Fibroblast of lung (primary cell): Measurements from ENCODE around the gene GDF15. TPM values are rescaled to one million over a fixed set of nuclear protein-coding genes. Genes with fewer than 3 reads are reported as not detected.

ENCODE experiments used
- DNase-seq, 2 donors: peaks; one replicate each; pipeline versions ENCODE4 v3.0.0 to v3.0.0-alpha.2; 2010; ENCODE audit warnings: low read depth in 2 of 2
- H2AFZ ChIP-seq: 2 replicates; pipeline ENCODE4 v1.5.1; 2012; ENCODE audit warnings: low read length, control low read depth, inconsistent platforms
- H3K27ac ChIP-seq: 2 replicates; pipeline ENCODE4 v1.5.1; 2011; ENCODE audit warnings: low read length, control low read depth; ENCODE audit not compliant: insufficient read depth
- H3K27me3 ChIP-seq: 2 replicates; pipeline ENCODE4 v1.5.1; 2011; ENCODE audit warnings: mild to moderate bottlenecking, low read length; ENCODE audit not compliant: control insufficient read depth, insufficient read depth
- H3K36me3 ChIP-seq: 2 replicates; pipeline ENCODE4 v1.5.1; 2011; ENCODE audit warnings: low read length; ENCODE audit not compliant: control insufficient read depth, insufficient read depth
- H3K4me1 ChIP-seq: 2 replicates; pipeline ENCODE4 v1.5.1; 2011; ENCODE audit warnings: low read length; ENCODE audit not compliant: control insufficient read depth, insufficient read depth; ENCODE audit errors: extremely low read depth
- H3K4me2 ChIP-seq: 2 replicates; pipeline ENCODE4 v1.5.1; 2011; ENCODE audit warnings: low read length, control low read depth; ENCODE audit not compliant: insufficient read depth; ENCODE audit errors: extremely low read depth
- H3K4me3 ChIP-seq, 4 experiments: fragments of 200-600 bp in 1 of 4; sonication (generic) in 1 of 4; replicated peaks in 1 of 4; 2 replicates each; pipeline ENCODE4 v1.5.1; 2011 to 2016; ENCODE audit warnings: low read length in 4 of 4, low read depth in 3 of 4, mild to moderate bottlenecking in 3 of 4, control low read depth in 2 of 4, inconsistent platforms in 1 of 4, mixed read lengths in 1 of 4; ENCODE audit not compliant: insufficient read depth in 1 of 4; ENCODE audit errors: control extremely low read depth in 1 of 4
- H3K79me2 ChIP-seq: 2 replicates; pipeline ENCODE4 v1.5.1; 2012; ENCODE audit warnings: mild to moderate bottlenecking, low read length, inconsistent platforms; ENCODE audit not compliant: control insufficient read depth, insufficient read depth
- H3K9ac ChIP-seq: 2 replicates; pipeline ENCODE4 v1.5.1; 2011; ENCODE audit warnings: mild to moderate bottlenecking, low read length, control low read depth; ENCODE audit not compliant: insufficient read depth
- H3K9me3 ChIP-seq: 2 replicates; pipeline ENCODE4 v1.5.1; 2012; ENCODE audit warnings: low read depth, low read length; ENCODE audit not compliant: control insufficient read depth, insufficient read depth
- H4K20me1 ChIP-seq: 2 replicates; pipeline ENCODE4 v1.5.1; 2011; ENCODE audit warnings: low read length; ENCODE audit not compliant: control insufficient read depth, insufficient read depth; ENCODE audit errors: extremely low read depth
- EZH2 ChIP-seq: IDR thresholded peaks from 2 replicates; pipeline ENCODE4 v1.5.1; 2012; ENCODE audit warnings: low read length, control low read depth, mild to moderate bottlenecking; ENCODE audit errors: missing control alignments
- polyA plus RNA-seq, 2 donors: library from polyadenylated mRNA; depleted of rRNA in 1 of 2; stranded (reverse) in 1 of 2; unstranded in 1 of 2; fragments of >200 nt; gene quantifications; 2 replicates each; pipeline ENCODE4 v1.2.1, GENCODE V29; 2011 to 2012; ENCODE audit warnings: missing spikeins in 1 of 2
- total RNA-seq: library from RNA; depleted of rRNA; stranded (reverse); fragments of >200 nt; gene quantifications from 2 replicates; pipeline ENCODE4 v1.2.1, GENCODE V29; 2014
- TF ChIP-seq, protein P1 (sequence below), 2 donors: IDR thresholded peaks in 1 of 2; conservative IDR thresholded peaks in 1 of 2; 1 replicate in 1 of 2; 2 replicates in 1 of 2; pipeline ENCODE4 v1.5.1; 2011 to 2012; ENCODE audit warnings: low read length in 2 of 2, control low read depth in 1 of 2, inconsistent platforms in 1 of 2, low read depth in 1 of 2, mild to moderate bottlenecking in 1 of 2

The GDF15 gene
- total and polyA plus RNA-seq, 2 donors (not counting 1 experiment from before 2014, with no cell fraction given), result 8.6 to 140 TPM

GRCh38 chr19:18406749-18407148, 20.8 kb downstream of the GDF15 start:
- H3K9me3 ChIP-seq, result no peaks in the 10 kb centered on the region
- H3K27ac ChIP-seq, result no peak overlapping the region
- DNase-seq, result no peak
- no peak overlapping the region for H2AFZ ChIP-seq
- no peaks in the 10 kb centered on the region for H3K36me3 ChIP-seq
- no peak overlapping the region for H3K4me3 ChIP-seq
- no peak overlapping the region for H3K9ac ChIP-seq
- no peaks in the 10 kb centered on the region for H3K79me2 ChIP-seq
- no peaks in the 10 kb centered on the region for H3K27me3 ChIP-seq
- TF ChIP-seq, protein P1, sequence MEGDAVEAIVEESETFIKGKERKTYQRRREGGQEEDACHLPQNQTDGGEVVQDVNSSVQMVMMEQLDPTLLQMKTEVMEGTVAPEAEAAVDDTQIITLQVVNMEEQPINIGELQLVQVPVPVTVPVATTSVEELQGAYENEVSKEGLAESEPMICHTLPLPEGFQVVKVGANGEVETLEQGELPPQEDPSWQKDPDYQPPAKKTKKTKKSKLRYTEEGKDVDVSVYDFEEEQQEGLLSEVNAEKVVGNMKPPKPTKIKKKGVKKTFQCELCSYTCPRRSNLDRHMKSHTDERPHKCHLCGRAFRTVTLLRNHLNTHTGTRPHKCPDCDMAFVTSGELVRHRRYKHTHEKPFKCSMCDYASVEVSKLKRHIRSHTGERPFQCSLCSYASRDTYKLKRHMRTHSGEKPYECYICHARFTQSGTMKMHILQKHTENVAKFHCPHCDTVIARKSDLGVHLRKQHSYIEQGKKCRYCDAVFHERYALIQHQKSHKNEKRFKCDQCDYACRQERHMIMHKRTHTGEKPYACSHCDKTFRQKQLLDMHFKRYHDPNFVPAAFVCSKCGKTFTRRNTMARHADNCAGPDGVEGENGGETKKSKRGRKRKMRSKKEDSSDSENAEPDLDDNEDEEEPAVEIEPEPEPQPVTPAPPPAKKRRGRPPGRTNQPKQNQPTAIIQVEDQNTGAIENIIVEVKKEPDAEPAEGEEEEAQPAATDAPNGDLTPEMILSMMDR (conservative IDR thresholded peaks at IDR 0.05 in 1 of 2, IDR thresholded peaks at IDR 0.05 in 1 of 2; ENCODE audit: low read depth in 1 of 2, low read length in 2 of 2), result no peak
- no peak for TF ChIP-seq EZH2
- no peaks in the 10 kb centered on the region for H4K20me1 ChIP-seq
- H3K4me2 ChIP-seq, result no peak overlapping the region
- no peaks in the 10 kb centered on the region for H3K4me1 ChIP-seq

DNA sequence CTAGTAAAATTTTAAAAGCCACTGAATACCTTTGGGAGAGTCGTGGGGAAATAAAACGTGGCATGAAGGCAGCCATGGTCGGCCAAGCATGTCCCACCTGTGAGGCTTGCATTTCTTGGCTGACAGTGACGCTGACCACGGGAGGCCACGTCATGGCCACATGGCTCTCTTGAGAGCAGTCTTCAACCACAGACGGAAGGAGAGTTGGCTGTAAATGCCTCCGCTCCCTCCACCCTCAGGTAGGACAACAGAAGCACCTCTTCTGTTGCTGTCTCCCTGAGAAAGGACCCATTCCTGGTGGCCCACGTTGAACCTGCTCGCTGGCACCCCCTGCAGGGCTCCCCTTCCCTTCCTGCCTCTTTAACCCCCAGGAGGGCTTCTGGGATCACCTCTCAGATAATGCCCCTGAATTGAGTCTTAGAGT, 22.1 kb downstream of the GDF15 start:
- Histone ChIP-seq H2AFZ (no peak overlapping the region), H3K27ac (no peak overlapping the region), H3K4me1 (no peaks in the 10 kb centered on the region), H3K9me3 (no peaks in the 10 kb centered on the region), H3K4me2 (no peak overlapping the region), H4K20me1 (no peaks in the 10 kb centered on the region), H3K4me3 (no peak overlapping the region), H3K36me3 (no peaks in the 10 kb centered on the region), H3K79me2 (no peaks in the 10 kb centered on the region), H3K9ac (no peak overlapping the region), H3K27me3 (no peaks in the 10 kb centered on the region)
- no peak for DNase-seq
- TF ChIP-seq EZH2, result no peak
- TF ChIP-seq, protein P1 (conservative IDR thresholded peaks at IDR 0.05 in 1 of 2, IDR thresholded peaks at IDR 0.05 in 1 of 2; ENCODE audit: low read depth in 1 of 2, low read length in 2 of 2), result peak; percentile 29 to 47

GRCh38 chr19:18412610-18413239, 26.8 kb downstream of the GDF15 start:
- DNase-seq, result no peak

More at GRCh38 chr19:18412610-18413239, 26.8 kb downstream of the GDF15 start:
- H3K79me2 ChIP-seq, result no peaks in the 10 kb centered on the region
- TF ChIP-seq EZH2, result no peak
- TF ChIP-seq, protein P1 (conservative IDR thresholded peaks at IDR 0.05 in 1 of 2, IDR thresholded peaks at IDR 0.05 in 1 of 2; ENCODE audit: low read depth in 1 of 2, low read length in 2 of 2), result no peak
- no peaks in the 10 kb centered on the region for H4K20me1 ChIP-seq
- H3K9ac ChIP-seq, result no peak overlapping the region
- no peaks in the 10 kb centered on the region for H3K27me3 ChIP-seq
- H3K4me2 ChIP-seq, result no peak overlapping the region
- H3K4me3 ChIP-seq, result no peak overlapping the region
- H3K9me3 ChIP-seq, result no peaks in the 10 kb centered on the region
- H3K27ac ChIP-seq, result no peak overlapping the region
- H2AFZ ChIP-seq, result no peak overlapping the region
- peaks cover 25% of the 10 kb centered on the region for H3K4me1 ChIP-seq
- no peaks in the 10 kb centered on the region for H3K36me3 ChIP-seq
